Heart left ventricle (tissue), 13 donors: Measurements from ENCODE around the gene KCNH1.
"Not testable (repeated sequence)": the region's sequence is repeated elsewhere in the genome, so short reads cannot be mapped to it uniquely, and the experiment has no call there.

ENCODE experiments used
- POLR2A ChIP-seq, 2 donors: fragments of 450-650 bp; IDR thresholded peaks; one replicate each; pipeline ENCODE4 v1.6.1; 2017; ENCODE audit warnings: antibody characterized with exemption in 2 of 2, mild to moderate bottlenecking in 2 of 2, moderate library complexity in 2 of 2
- TF ChIP-seq, protein P1 (sequence below), 12 donors: fragments of 200-600 bp; sonication (generic) in 4 of 12; IDR thresholded peaks; one replicate each; pipeline versions ENCODE4 v1.5.0 to v1.8.0; 2018 to 2022; ENCODE audit warnings: antibody characterized with exemption in 12 of 12, mild to moderate bottlenecking in 5 of 12
- donor health status: ischemic (EF 13 %, LVEDD 7.1; RV severe dilation, severe dysfunction).
- donor health status: DM: no; HTN: yes; CAD: no.
- donor health status: DM: no; HTN: no; CAD: no.
- donor health status: ischemic (EF 25% LVEDD 6.9; RV normal size, moderate dysfunction).
- donor health status: ischemic (EF 25% LVEDD 5.7; RV mildly dilated, moderate dysfunction).
- donor health status: ischemic (EF 35%, LVEDD 5.7; RV mildly dilated, moderate dysfunction).
- donor health status: nonischemic (EF 11% LVEDD 7.7; RV severe dilation, severe dysfunction).
- donor health status: DM: yes; HTN: yes; CAD: no.
- donor health status: PGD.
- donor health status: ischemic (EF 29% LVEDD 5.4; RV normal size, mild dysfunction).
- donor health status: nonischemic (EF 23%, LVEDD 6.1; RV moderate dilation, normal function).

DNA sequence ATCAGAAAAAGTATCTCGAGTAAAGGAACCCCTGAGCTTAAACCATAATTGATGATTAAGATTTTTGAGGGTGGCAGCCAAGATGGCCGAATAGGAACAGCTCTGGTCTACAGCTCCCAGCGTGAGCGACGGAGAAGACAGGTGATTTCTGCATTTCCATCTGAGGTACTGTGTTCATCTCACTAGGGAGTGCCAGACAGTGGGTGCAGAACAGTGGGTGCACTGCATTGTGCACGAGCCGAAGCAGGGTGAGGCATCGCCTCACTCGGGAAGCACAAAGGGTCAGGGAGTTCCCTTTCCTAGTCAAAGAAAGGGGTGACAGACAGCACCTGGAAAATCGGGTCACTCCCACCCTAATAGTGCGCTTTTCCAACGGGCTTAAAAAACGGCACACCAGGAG is 138.0 kb downstream of the KCNH1 start:
- TF ChIP-seq, protein P1, sequence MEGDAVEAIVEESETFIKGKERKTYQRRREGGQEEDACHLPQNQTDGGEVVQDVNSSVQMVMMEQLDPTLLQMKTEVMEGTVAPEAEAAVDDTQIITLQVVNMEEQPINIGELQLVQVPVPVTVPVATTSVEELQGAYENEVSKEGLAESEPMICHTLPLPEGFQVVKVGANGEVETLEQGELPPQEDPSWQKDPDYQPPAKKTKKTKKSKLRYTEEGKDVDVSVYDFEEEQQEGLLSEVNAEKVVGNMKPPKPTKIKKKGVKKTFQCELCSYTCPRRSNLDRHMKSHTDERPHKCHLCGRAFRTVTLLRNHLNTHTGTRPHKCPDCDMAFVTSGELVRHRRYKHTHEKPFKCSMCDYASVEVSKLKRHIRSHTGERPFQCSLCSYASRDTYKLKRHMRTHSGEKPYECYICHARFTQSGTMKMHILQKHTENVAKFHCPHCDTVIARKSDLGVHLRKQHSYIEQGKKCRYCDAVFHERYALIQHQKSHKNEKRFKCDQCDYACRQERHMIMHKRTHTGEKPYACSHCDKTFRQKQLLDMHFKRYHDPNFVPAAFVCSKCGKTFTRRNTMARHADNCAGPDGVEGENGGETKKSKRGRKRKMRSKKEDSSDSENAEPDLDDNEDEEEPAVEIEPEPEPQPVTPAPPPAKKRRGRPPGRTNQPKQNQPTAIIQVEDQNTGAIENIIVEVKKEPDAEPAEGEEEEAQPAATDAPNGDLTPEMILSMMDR (IDR thresholded peaks at IDR 0.05) = not testable (repeated sequence)
- not testable (repeated sequence) for TF ChIP-seq POLR2A (IDR thresholded peaks at IDR 0.05)
